NB4 (cell line): ENCODE data around the gene SCP2.

Source experiments
- DNase-seq: peaks from one replicate; pipeline ENCODE4 v3.0.0; 2010; ENCODE audit warnings: low read depth
- H3K4me3 ChIP-seq: one replicate; pipeline ENCODE4 v1.5.1; 2011; ENCODE audit warnings: mild to moderate bottlenecking, low read depth, low read length, moderate library complexity
- CTCF ChIP-seq: IDR thresholded peaks from one replicate; pipeline ENCODE4 v1.5.1; 2012; ENCODE audit warnings: low read depth, low read length
- MAX ChIP-seq: IDR thresholded peaks from 2 replicates; pipeline ENCODE4 v1.6.1; 2011; ENCODE audit warnings: low read depth, low read length
- MYC ChIP-seq: IDR thresholded peaks from 2 replicates; pipeline ENCODE4 v1.6.1; 2011; ENCODE audit warnings: low read depth, low read length
- POLR2A ChIP-seq: IDR thresholded peaks from 2 replicates; pipeline ENCODE4 v1.6.1; 2011; ENCODE audit warnings: mild to moderate bottlenecking; ENCODE audit not compliant: insufficient read length; ENCODE audit errors: extremely low read depth

SCP2 gene

GRCh38 chr1:52914463-52914862, 12.6 kb upstream of the SCP2 start:
- DNase-seq, result no peak
- H3K4me3 ChIP-seq, result no peak overlapping the region
- TF ChIP-seq MYC, result no peak
- TF ChIP-seq CTCF, result no peak
- TF ChIP-seq MAX, result no peak
- no peak for TF ChIP-seq POLR2A

DNA sequence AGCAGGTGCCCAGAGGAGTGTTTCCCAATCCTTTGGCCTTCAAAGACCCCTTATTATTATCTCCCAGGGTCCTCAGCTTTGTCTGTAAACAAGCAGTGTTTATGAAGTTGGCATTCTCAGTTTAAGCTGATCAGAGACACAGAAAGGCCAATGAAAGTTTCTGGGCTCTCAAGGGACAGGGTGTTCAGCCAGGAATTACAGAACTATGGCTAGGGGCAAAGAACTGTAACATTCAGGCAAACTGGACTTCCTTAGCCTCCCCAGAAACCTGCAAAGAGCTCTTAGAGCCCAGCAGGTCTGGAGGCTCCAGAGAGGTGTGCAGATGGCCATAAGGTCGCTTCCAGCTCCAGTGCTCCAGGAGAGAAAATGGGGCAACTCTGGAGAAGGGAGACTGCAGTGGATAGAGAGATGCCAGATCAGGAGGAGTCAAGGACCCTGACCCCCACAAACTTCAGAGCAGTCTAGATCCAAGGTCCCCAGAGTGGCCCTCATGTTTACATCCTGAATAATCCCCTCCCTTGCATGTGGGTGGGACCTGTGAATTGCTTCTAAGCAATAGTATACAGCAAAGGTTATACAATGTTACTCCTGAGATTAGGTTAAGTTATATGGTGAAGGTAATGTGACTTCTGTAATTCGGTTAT, 11.7 kb upstream of the SCP2 start:
- DNase-seq, result no peak
- no peak for TF ChIP-seq CTCF
- no peak for TF ChIP-seq MYC
- TF ChIP-seq POLR2A, result no peak
- TF ChIP-seq MAX, result no peak
- no peak overlapping the region for H3K4me3 ChIP-seq

DNA sequence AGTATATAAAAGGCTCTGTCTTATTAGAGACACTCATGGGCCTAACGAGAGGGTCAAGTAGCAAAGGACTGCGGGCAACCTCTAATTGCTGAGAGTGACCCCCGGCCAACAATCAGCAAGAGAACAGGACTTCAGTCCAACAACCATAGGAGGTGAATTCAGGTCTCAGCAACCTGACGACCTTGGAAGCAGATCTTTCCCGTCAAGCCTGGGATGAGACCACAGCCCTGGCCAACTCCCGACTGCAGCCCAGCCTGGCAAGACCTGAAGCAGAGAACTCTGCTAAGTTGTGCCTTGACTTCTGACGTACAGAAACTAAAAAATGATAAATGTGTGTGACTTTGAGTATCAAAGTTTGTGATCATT, 11.2 kb upstream of the SCP2 start:
- no peak overlapping the region for H3K4me3 ChIP-seq
- TF ChIP-seq MYC (no peak), MAX (no peak), CTCF (no peak), POLR2A (no peak)
- DNase-seq, result no peak

DNA sequence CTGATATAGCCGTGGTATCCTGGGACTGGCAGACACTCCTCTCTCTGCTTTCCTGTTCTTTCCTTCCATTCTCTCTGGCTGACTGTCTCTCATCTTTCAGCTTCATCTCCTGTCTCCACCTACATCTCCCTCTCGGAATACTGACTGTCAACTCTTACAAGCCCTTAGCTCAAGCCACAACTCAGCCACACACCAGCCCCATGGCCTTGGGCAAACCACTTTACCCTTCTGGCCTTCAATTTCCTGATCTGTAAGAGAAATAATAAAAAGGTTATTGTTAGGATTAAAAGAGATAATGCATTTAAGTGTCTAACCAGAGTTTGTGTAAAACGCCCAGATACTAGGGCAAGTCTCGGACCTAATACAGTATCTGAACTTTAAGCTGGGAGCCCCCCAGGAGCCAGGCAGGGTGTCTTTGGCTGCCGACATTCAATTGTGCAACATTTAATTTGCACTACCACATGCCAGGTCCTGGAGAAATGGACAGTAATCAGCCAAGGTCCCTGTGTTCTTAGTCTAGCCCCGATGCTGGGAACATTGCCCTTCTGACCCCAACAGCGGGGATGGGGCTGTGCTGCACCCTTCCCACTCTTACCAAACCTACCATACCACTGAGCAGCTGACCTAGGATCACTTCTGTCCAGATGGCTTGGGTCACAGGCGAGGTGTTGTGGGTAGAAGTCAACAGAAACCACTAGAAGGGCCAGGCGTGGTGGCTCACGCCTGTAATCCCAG, 10.7 kb upstream of the SCP2 start:
- no peak for DNase-seq
- TF ChIP-seq MYC (no peak), MAX (no peak), CTCF (no peak), POLR2A (no peak)
- no peak overlapping the region for H3K4me3 ChIP-seq

DNA sequence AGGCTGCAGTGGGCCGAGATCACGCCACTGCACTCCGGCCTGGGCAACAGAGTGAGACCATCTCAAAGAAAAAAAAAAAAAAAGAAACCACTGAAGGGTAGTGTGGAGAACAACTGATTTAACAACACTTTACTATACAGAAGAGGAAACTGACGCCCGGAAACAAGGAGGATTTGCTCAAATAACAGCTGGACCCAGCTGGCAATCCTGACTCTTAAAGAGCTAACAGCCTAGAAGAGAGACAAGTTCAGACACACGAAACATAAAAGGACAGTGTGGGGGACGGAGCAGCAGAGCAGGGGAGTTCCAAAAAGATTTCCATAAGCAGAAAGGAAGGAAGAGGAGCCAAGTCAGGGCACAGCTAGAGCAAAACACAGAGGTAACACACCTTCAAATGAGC, 9.9 kb upstream of the SCP2 start:
- DNase-seq, result no peak
- H3K4me3 ChIP-seq, result no peak overlapping the region
- TF ChIP-seq CTCF (no peak), MYC (no peak), MAX (no peak), POLR2A (no peak)
